GM19025 (cell line): ENCODE measurements around the gene OSER1.
"Not testable (repeated sequence)": the region's sequence is repeated elsewhere in the genome, so short reads cannot be mapped to it uniquely, and the experiment has no call there.

Experiments used
- ATAC-seq: cut with Tn5 transposase; IDR thresholded peaks from one replicate; pipeline ENCODE4 v1.9.1; 2021; ENCODE audit warnings: mild to moderate bottlenecking, low read depth, moderate library complexity; ENCODE audit not compliant: unreplicated experiment

OSER1 gene

DNA sequence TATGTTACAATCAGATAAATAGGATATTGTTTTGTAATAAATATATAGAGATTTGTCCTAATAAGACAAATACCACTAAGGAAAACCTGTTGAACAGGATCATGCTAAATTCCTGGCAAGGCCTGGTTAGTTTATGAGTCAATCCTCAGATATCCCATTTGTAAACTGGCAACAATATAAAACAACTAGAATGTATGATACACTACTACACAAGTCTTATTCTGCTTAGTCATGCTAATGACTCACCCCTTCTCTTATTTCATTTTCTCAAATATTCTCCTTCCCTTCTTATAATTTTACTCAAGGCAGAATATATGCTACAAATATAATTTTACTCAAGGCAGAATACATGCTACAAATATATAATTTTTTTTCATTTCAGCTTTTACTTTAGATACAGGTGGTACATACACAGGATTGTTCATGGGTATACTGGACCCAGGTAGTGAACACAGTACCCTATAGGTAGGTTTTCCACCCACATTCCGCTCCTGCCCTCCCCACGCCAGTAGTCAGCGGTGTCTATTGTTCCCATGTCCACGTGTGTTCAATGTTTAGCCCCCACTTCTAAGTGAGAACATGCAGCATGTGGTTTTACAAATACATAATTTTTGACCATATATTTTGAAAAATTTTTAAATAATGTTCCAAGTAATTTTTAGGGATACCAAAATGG is 6.3 kb downstream of the OSER1 start:
- no peak for ATAC-seq

DNA sequence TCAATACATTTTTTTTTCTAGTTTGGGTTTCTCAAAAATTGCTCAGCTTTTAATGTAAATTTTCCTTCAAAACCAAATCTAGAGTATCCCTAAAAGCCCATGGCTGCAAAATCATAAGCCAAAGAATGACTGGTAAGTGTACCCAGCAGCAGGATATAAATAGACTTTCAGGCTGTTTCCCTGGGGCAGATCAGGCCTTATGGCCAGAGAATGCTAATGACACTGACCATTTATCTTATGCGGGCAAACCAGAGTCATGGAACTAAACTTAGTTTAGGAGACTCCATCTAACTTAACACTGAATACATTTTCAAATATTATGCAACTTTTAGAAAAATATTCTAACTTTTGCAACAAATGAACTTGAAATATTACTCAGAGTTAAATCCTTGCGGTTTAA is 7.4 kb downstream of the OSER1 start:
- ATAC-seq, result no peak

DNA sequence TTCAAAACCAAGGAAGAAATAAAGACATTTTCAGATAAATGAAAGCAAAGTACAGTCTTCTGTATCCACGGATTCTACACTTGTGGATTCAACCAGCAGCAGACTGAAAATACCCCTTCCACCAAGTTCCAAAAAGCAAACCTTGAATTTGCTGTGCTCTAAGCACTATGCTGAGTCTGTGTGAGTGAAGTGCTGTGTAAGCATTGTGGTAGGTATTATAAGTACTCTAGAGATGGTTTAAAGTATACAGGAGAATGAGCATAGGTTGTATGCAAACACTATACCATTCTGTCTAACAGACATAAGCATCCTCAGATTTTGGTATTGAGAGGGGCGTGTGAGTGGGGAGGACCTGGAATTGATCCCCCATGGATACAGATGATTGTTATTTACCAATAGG is 9.6 kb downstream of the OSER1 start:
- no peak for ATAC-seq

DNA sequence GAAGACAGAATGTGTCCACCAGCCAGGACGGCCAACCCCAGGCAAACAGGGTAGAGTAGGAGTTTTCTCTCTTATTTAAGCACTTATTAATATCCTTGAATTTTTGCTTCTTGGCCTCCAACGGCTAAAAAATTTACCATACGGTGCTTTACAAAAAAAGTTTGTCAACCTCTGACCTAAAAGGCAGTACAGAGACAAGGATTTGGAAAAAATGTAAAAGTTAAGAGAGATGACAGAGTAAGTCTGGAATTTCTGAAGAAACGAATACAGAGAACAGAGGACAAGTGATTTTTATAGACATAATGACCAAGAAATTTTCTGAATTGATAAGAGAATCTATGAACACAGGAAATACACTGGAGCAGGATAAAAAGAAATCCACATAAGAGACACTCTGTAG is 10.2 kb downstream of the OSER1 start:
- ATAC-seq, result no peak

DNA sequence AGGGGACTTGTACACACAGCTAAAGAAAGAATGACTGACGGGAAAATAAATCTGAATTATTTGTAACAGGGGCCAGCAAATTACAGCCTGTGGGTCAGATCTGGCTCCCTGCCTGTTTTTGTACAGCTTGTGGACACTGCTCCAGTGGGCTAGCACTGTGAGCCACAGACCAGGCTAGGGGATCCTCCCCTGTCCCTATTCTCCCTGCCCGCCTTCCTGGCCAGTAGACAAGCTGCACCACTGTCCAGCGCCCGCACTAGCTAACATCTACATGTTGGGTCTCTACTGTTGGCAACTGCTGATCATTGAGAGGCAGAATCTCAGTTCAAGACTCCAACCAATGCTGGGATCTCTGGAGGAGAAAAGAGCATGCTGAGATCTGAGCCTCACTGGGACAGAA is 10.7 kb downstream of the OSER1 start:
- ATAC-seq, result no peak

DNA sequence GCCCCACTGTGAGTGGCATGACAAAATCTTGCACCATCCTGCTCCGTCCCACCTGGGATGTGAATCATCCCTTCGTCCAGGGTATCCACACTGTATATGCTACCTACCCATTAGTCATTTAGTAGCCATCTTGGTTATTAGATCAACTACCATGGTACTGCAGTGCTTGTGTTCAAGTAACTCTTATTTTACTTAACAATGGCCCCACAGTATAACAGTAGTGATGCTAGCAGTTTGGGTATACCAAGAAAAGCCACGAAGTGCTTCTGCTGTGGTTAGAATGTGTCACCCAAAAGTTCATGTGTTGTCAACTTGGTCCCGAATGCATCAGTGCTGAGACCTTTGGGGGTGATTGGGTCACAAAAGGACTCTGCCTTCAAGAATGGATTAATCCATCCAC is 11.7 kb downstream of the OSER1 start:
- ATAC-seq, result no peak

DNA sequence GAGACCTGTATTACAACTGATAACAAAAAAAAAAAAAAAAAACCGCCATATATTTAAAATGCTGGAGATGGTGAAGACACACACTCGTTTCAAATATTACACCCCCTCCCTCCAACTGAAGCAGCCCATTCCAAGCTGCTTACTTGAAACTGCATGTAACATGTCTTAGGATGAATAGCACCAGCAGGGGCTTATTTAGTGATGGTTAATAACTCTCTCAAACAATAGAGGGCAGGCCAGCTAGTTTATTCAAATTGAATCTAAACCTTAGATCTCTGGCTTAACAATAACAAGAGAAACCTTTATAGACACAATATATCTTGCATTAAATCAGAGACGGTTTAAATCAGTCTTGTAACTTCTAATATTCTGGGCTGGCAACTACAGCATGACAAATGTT is 14.3 kb downstream of the OSER1 start:
- ATAC-seq, result no peak

DNA sequence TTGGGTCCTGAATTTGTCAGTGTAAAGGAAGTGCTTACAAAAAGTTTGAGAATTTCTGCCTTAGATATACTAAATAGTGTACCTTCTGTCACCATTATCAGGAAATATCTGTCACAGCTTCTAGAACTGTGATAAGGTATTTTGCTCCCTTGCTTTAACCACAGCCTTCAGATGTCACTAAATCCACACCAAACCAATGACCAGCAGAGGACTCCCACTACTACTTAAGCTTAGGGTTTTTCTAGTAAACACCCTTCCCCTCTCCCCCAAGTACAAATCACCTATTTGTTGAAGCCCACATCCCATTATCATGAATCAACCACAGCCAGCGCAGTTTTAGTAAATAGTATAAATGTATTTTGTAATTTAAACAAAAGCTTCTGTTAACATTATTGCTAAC is 15.0 kb downstream of the OSER1 start:
- ATAC-seq, result no peak

DNA sequence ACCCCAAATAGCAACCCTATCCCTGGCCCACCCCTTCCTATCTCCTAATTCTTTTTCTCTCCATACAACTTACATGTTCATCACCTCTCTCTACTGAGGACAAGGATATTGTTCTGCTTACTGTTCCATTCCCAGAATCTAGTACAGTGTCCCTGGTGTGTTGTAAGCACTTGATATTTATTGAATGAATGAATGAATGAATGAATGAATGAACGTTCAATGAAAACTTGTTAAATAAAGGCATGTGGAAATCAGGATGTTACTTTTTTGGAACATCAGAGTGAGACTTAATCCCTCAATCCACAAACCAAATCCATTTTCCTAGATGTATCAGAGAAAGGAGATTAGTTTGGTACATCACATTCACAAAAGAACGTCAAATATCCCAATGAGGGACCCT is 16.8 kb downstream of the OSER1 start:
- ATAC-seq, result no peak

DNA sequence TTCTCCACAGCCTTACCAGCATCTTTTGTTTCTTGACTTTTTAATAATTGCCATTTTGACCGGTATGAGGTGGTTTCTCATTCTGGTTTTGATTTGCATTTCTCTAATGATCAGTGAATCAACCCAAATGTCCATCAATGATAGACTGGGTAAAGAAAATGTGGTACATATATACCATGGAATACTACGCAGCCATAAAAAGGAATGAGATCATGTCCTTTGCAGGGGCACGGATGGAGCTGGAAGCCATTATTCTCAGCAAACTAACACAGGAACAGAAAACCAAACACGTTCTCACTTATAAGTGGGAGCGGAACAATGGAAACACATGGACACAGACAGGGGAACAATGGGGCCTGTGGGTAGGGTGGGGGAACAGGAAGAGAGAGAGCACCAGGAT is 18.9 kb downstream of the OSER1 start:
- not testable (repeated sequence) for ATAC-seq

DNA sequence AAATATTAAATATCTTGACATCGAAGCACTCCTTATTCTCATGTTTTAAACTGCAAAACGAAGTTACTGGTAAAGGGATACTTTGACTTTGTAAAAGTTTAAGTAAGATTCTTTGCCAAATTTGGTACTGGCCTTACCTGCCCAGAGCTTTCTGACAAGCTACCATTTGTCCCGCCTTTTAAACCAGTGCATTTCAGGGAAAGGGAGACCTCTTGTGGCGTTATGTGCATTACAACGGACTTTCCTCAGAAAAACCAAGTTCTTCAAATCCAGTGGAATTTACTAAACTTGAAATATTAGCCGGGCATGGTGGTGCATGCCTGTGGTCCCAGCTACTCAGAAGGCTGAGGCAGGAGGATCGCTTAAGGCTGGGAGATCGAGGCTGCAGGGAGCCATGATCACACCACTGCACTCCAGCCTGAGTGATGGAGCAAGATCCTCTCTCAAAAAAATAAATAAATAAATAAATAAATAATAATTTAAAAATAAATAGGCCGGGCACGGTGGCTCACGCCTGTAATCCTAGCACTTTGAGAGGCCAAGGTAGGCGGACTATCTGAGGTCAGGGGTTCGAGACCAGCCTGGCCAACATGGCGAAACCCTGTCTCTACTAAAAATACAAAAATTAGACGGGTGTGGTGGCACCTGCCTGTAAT is 20.2 kb downstream of the OSER1 start:
- not testable (repeated sequence) for ATAC-seq

DNA sequence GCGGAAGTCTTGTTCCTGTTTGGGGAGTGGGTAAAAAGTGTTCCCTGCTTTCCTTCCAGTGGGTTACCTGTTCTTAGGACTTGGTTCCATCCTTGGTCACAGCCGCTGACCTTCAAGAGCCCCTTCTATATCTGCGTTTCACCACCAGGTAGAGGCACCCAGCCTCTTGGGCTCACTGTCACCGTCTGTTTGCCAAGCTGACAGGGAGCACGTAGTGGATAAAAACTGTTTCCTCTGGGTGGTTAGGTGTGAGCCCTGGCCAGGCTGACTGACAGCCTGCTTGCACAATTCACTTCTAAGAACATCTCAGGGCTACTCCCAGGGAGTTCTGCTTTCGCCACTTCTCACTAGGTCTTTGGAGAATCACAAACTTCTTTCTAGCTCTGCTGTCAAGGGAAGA is 21.8 kb downstream of the OSER1 start:
- no peak for ATAC-seq

DNA sequence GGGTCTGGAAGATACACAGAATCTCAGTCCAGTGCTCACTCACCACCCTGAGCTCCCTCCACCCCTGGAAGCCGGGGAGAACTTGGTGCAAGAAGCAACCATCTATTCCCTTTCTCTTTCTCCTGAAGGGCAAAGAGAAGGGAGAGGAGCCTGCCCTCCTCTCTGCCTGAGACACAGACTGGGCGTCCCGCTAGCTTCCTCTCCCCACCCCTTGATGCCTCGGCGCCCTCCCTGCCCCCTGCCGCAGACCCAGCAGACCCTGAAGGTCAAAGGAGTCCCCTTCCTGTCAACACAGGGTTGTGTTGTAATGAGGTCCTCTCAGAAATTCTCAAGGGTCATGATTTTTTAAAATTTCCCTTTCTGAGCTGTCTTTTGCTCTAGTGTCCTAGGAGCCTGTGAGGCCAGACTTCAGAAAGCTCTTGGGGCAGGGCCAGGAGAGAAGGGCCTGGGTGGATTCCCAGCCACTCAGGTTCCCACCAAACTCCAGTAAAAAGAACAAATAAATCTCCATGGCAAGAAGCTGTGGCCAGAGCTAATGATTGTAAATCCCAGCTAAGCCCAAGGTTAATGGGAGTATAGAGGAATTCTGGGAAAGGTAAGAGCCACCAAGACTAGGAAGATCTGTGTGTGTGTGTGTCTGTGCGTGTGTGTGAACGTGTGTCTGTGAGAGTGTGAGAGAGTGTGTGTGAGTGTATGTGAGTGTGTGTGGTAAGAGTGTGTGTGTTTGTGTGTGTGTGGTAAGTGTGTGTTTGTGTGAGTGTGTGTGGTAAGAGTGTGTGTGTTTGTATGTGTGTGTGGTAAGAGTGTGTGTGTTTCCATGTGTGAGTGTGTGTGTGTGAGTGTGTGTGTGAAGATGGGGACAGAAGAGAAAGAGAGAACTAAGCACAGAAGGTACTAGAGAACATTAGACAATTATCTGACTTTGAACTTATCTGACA is 22.5 kb downstream of the OSER1 start:
- no peak for ATAC-seq

DNA sequence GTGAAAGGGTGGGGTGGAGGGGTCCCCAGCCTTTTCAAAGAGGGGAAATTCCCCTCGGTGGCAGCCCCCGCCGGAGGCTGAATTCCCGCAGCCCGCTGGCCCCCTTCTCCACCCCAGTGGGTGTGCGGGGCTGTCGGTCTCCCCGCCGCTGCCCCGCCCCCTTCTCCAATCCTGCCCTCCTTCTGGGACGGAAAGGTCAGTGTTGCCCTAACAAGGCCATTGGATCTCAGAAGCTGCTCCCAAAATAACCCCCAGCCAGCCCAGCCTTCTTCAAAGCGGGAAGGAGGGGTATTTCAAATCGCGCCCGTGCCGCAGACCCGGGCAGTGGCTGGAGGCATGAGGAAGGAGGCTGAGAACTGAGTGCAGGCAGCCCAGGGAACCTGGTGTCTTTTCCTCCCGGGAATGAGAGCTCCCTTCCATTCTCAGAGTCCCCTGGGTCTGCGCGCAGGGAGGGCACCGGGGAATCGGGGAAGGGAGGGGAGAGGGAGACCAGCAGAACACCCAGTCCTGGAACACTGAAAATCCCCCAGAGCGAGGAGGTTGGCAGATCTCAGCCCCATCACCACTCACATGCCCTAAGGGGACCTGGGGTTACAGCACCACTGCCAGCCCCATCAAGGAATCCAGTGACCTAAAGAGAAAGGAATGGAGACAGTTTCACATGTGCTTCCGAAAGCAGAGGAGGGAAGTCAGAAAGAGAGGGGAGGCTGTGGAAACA is 23.4 kb downstream of the OSER1 start, which contains the start of gene JPH2:
JPH2 (minus strand) TSS at position 135 of the 718 bp plus-strand sequence. CDS start 483 bp downstream, outside the sequence.
- no peak for ATAC-seq

DNA sequence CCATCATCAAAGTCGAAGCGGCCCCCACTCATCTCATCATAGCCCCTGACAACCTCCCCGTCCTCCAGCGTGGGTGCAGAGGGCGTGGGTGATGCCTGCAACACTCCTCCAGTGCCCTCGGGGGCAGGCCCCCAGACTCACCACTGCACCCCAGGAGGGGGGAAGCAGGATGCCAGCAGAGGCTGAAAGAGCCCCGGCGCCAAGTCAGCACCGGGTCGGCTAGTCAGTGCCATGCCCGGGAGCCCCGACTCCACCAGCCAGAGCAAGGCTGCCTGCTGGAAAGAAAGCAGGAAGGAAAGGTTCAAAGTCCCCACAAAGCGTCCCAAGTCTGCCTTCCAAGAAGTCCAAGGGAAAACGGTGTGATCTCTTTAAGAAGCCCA is 23.9 kb downstream of the OSER1 start:
- no peak for ATAC-seq

DNA sequence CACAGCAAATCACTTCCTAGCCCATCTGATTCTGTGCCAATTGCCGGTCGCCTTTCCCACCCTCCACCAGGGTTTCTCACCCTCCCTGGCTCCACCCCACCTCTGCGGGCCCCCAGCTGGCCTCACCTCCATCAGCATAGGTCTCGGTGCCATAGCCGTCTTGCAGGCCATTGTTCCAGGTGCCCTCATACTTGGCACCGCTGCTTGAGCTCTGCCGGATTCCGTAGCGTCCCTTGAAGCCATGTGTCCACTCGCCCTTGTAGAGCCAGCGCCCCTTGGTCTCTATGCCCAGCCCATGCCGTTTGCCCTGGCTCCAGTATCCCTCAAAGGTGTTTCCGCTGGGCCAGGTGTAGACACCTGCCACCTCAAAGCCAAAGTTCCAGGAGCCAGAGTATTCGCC is 24.4 kb downstream of the OSER1 start:
- ATAC-seq, result no peak

DNA sequence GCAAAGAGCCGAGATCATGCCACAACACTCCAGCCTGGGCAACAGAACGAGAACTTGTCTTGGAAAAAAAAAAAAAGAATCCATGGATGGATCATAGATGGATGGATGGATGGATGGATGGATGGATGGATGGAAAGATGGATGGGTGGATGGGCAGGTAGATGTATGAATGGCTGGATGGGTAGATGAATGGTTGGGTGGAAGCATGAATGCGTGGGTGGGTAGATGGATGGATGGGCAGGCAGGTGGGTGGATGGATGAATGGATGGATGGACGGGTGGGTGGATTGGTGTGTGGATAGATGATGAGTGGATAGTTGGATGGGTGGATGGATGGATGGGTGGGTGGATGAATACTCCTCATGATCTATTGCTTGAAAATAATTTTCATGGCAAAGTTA is 25.0 kb downstream of the OSER1 start:
- no peak for ATAC-seq

DNA sequence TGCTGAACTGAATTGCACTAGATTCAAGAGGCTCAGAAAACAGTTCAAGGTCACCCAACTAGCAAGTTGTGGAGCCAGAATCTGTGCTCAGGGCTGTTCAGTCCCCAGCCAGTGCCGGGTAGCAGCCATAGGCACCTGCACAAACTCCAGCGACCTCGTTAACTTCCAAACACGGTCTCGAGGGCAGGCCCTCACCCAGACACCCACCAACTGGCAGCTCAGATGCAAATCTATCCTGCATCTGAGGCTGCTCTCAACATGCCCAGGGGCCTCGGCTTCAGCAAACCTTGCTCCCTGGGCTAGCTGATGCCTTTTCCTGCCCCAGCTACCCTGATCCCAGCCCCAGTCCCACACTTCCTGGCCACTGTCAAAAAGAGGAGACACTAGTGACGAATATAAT is 27.3 kb downstream of the OSER1 start:
- no peak for ATAC-seq

DNA sequence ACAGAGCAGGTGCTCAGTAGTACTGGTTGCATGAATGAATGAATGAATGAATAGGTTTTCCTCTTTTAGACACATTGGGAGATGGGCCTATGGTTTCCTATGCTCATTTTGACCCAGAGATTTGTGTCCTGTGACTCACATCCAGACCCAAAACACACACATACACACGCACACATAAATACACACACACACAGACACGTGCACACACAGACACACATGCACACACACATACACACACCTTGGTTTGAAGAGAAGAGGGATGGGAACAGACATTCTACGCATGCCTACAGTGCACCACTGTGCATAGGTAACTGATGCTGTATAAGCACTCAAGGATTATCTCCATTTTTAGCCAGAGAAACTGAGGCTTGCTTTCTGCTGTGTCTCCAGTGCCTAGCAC is 27.7 kb downstream of the OSER1 start:
- no peak for ATAC-seq

DNA sequence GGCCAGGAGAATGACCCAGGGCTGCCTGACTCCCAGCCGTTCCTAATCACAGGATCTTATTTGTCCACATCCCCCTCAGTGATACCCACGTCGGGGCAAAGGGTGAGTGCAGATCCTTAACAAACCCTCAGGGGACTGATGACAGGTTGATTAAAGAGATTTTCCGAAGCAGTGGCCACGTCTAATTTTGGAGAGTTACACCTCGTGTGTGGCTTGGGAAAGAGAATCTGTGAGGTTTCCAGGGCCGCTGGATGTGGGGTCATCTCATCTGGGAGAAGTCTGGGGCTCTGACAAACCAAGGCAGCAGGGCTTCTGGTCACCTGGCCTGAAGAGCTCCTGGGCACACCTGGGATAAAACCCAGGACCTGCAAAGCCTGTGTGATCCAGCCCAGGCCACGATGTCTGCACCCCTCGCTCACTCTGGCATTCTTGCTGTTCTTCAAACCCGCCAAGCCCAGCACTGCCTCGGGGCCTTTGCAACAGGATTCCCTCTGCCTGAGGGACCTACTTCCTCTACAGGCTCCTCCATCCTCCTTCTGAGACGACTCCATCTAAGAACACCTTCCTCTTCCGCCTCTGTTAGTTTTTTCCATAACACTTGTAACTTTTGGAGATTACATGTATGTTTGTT is 28.3 kb downstream of the OSER1 start:
- ATAC-seq, result no peak
